H1 (cell line): ENCODE results near the gene CRYBG3. TPM values are rescaled to one million over a fixed set of nuclear protein-coding genes. Genes with fewer than 3 reads are reported as not detected.

ENCODE experiments used
- HDAC2 ChIP-seq, 2 experiments: fragments of 300-600 bp in 1 of 2; sonication (generic) in 1 of 2; IDR thresholded peaks; 2 replicates each; pipeline ENCODE4 v1.6.1; 2011 to 2012; ENCODE audit warnings: low read depth in 2 of 2, low read length in 2 of 2, mild to moderate bottlenecking in 2 of 2, moderate library complexity in 2 of 2, borderline replicate concordance in 1 of 2, inconsistent platforms in 1 of 2
- TAF1 ChIP-seq: IDR thresholded peaks from 2 replicates; pipeline ENCODE4 v1.6.1; 2011; ENCODE audit warnings: mild to moderate bottlenecking, low read depth, low read length
- polyA plus RNA-seq, 7 experiments: library from polyadenylated mRNA; depleted of rRNA in 3 of 7; stranded (reverse) in 5 of 7; unstranded in 2 of 7; fragments of >200 nt in 5 of 7; fragments of 200-250 nt in 2 of 7; gene quantifications; 1 replicate in 5 of 7; 2 replicates in 1 of 7; 4 replicates in 1 of 7; pipeline versions ENCODE4 v1.2.1 to v1.2.3, GENCODE V29; 2011 to 2013; ENCODE audit warnings: missing spikeins in 2 of 7, mixed read lengths in 2 of 7
- total RNA-seq: library from RNA; stranded (reverse); fragmentation: NEBNext Ultra II Directional; extraction: Animal tissue kit (Norgen Biotek cat#: 25700); gene quantifications from 2 replicates; pipeline ENCODE4 v1.2.1, GENCODE V29; 2021

Gene CRYBG3
- total and polyA plus RNA-seq, 2 of the 8 experiments (the other 6 are each of a cell fraction or from before 2014, with no cell fraction given): 2.1 to 8.0 TPM

DNA sequence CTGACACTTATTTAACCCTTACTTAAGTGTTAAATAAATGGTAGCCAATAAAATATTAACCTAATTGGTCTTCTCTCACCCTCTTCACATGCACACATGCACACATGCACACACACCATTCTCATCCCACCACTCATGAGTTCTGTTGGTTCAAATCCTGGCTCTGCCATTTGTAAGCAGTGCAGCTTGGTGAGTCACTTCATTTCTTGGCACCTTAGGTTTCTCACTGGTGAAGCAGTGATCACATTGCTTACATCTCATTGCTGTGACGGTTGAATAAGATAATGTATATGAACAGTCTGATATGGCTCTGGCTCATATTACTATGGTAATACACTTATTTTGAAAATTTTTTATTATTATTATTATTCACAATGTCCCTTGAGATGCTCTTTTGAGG, 116.6 kb downstream of the CRYBG3 start (continued):
- TF ChIP-seq TAF1 (no peak), HDAC2 (IDR thresholded peaks at IDR 0.05; ENCODE audit: borderline replicate concordance in 1 of 2, low read depth in 2 of 2, low read length in 2 of 2) (no peak)
